Endothelial cell of umbilical vein (primary cell): ENCODE results near the gene ALOX12. TPM values are rescaled to one million over a fixed set of nuclear protein-coding genes. Genes with fewer than 3 reads are reported as not detected.

Source experiments
- BruUV-seq: library from RNA; stranded (reverse); fragments of 400-500 nt; replicated peaks from 2 replicates; lab custom pipeline; 2021; lab: Mats Ljungman, UMichigan
- CTCF ChIA-PET: fragments of 300-600, 350-600 bp; sonication (Branson Sonifier 250); formaldehyde crosslinking; loops from one replicate; lab custom pipeline; 2021; ENCODE audit warnings: antibody characterized with exemption, inconsistent platforms; lab: Charles Lee
- POLR2A ChIA-PET: fragments of 300-600, 350-600 bp; sonication (Branson Sonifier 250); formaldehyde crosslinking; loops from one replicate; lab custom pipeline; 2021; ENCODE audit warnings: antibody characterized with exemption, inconsistent platforms; lab: Charles Lee
- DNase-seq: peaks from one replicate; pipeline ENCODE4 v3.0.0-alpha.2; 2011; ENCODE audit warnings: low read depth, low spot score
- FAIRE-seq: peaks from 2 replicates; lab custom pipeline; 2011; peaks lifted over from hg19 to GRCh38; lab: Jason Lieb, UNC
- H2AFZ ChIP-seq: 2 replicates; pipeline ENCODE4 v1.6.0; 2012; ENCODE audit warnings: low read depth, low read length, control low read depth, inconsistent platforms
- H3K27ac ChIP-seq: 2 replicates; pipeline ENCODE4 v1.5.1; 2011; ENCODE audit warnings: low read depth, mild to moderate bottlenecking, control low read depth, low read length, moderate library complexity; ENCODE audit not compliant: insufficient read depth
- H3K27me3 ChIP-seq, 2 experiments: 2 replicates each; pipeline versions ENCODE4 v1.6.0 to v1.6.1; 2011; ENCODE audit warnings: low read length in 2 of 2, mixed read lengths in 1 of 2; ENCODE audit not compliant: control insufficient read depth in 2 of 2, insufficient read depth in 2 of 2
- H3K36me3 ChIP-seq, 2 experiments: 2 replicates in 1 of 2; 3 replicates in 1 of 2; pipeline ENCODE4 v1.5.1; 2011; ENCODE audit warnings: low read length in 2 of 2, mild to moderate bottlenecking in 1 of 2, moderate library complexity in 1 of 2; ENCODE audit not compliant: control insufficient read depth in 2 of 2, insufficient read depth in 2 of 2; ENCODE audit errors: extremely low read depth in 1 of 2
- H3K4me1 ChIP-seq: 3 replicates; pipeline ENCODE4 v1.5.1; 2011; ENCODE audit warnings: mild to moderate bottlenecking, low read length; ENCODE audit not compliant: control insufficient read depth, insufficient read depth; ENCODE audit errors: extremely low read depth
- H3K4me2 ChIP-seq: 2 replicates; pipeline ENCODE4 v1.6.1; 2011; ENCODE audit warnings: low read length, control low read depth, mixed read lengths; ENCODE audit not compliant: insufficient read depth
- H3K4me3 ChIP-seq, 3 experiments: fragments of 200-600 bp in 1 of 3; sonication (generic), shearing (Covaris generic) in 1 of 3; replicated peaks in 1 of 3; 2 replicates each; pipeline ENCODE4 v1.5.1; 2011 to 2016; ENCODE audit warnings: control low read depth in 3 of 3, low read length in 3 of 3, mild to moderate bottlenecking in 2 of 3, inconsistent platforms in 1 of 3, low read depth in 1 of 3, moderate library complexity in 1 of 3; ENCODE audit not compliant: insufficient read depth in 1 of 3
- H3K79me2 ChIP-seq: 2 replicates; pipeline ENCODE4 v1.6.0; 2012; ENCODE audit warnings: low read length, inconsistent platforms; ENCODE audit not compliant: control insufficient read depth, insufficient read depth
- H3K9ac ChIP-seq: replicated peaks from 2 replicates; pipeline ENCODE3; 2011; ENCODE audit warnings: low read length, control low read depth; ENCODE audit not compliant: insufficient read depth; ENCODE audit errors: extremely low read depth
- H3K9me1 ChIP-seq: replicated peaks from 3 replicates; pipeline ENCODE4 v1.6.0; 2011; ENCODE audit warnings: mild to moderate bottlenecking, low read length; ENCODE audit not compliant: control insufficient read depth, insufficient read depth; ENCODE audit errors: extremely low read depth
- H3K9me3 ChIP-seq: replicated peaks from 2 replicates; pipeline ENCODE4 v1.5.1; 2012; ENCODE audit warnings: low read length, inconsistent platforms; ENCODE audit not compliant: control insufficient read depth, insufficient read depth
- H4K20me1 ChIP-seq: replicated peaks from 2 replicates; pipeline ENCODE3; 2011; ENCODE audit warnings: mild to moderate bottlenecking, low read length; ENCODE audit not compliant: control insufficient read depth, insufficient read depth; ENCODE audit errors: extremely low read depth
- EZH2 ChIP-seq: IDR thresholded peaks from 2 replicates; pipeline ENCODE4 v1.6.1; 2012; ENCODE audit warnings: borderline replicate concordance, low read depth, mild to moderate bottlenecking, moderate library complexity, low read length, inconsistent platforms; ENCODE audit not compliant: severe bottlenecking
- FOS ChIP-seq: IDR thresholded peaks from 2 replicates; pipeline ENCODE4 v1.6.1; 2011; ENCODE audit warnings: mild to moderate bottlenecking, low read length, moderate library complexity, borderline replicate concordance; ENCODE audit not compliant: insufficient read depth
- GATA2 ChIP-seq: IDR thresholded peaks from 2 replicates; pipeline ENCODE4 v1.7.0; 2011; ENCODE audit warnings: low read depth, mild to moderate bottlenecking, moderate library complexity, mixed read lengths, low read length; ENCODE audit not compliant: insufficient read length, insufficient read depth
- JUN ChIP-seq: IDR thresholded peaks from 2 replicates; pipeline ENCODE4 v1.6.1; 2011; ENCODE audit warnings: borderline replicate concordance, low read depth; ENCODE audit not compliant: insufficient read length, insufficient read depth
- MAX ChIP-seq: IDR thresholded peaks from 2 replicates; pipeline ENCODE4 v1.6.1; 2011; ENCODE audit not compliant: insufficient read depth, insufficient read length
- MYC ChIP-seq: IDR thresholded peaks from one replicate; pipeline ENCODE4 v1.6.1; 2011; ENCODE audit warnings: mild to moderate bottlenecking, low read depth, low read length
- POLR2A ChIP-seq: IDR thresholded peaks from 2 replicates; pipeline ENCODE4 v1.6.1; 2012; ENCODE audit warnings: low read depth, mild to moderate bottlenecking, control low read depth, low read length
- POLR2AphosphoS5 ChIP-seq: IDR thresholded peaks from 2 replicates; pipeline ENCODE4 v1.6.1; 2012; ENCODE audit warnings: low read depth, mild to moderate bottlenecking, control low read depth, low read length, moderate library complexity; ENCODE audit not compliant: insufficient read depth
- dilution Hi-C: fragments of 300-500 bp; cut with MboI; formaldehyde crosslinking; loops from one replicate; pipeline ENCODE4 v1.15.0; 2019; ENCODE audit warnings: low sequenced_read_pairs; ENCODE audit not compliant: extremely low pct_ligation_motif_present
- intact Hi-C: fragments of 100-400 bp; cut with micrococcal nuclease; formaldehyde crosslinking; loops from one replicate; pipeline ENCODE4 v1.10.0; 2022
- polyA plus RNA-seq, 4 experiments: library from polyadenylated mRNA; depleted of rRNA in 3 of 4; stranded (reverse) in 3 of 4; unstranded in 1 of 4; fragments of >200 nt; gene quantifications; 2 replicates each; pipeline versions ENCODE4 v1.2.1 to v1.2.3, GENCODE V29; 2011 to 2012; ENCODE audit warnings: missing spikeins in 1 of 4
- total RNA-seq: library from RNA; stranded (reverse); gene quantifications from 2 replicates; pipeline ENCODE4 v1.2.3, GENCODE V29; 2021
- TF ChIP-seq, protein P1 (sequence below), 2 donors: IDR thresholded peaks; 1 replicate in 1 of 2; 2 replicates in 1 of 2; pipeline ENCODE4 v1.5.1; 2011; ENCODE audit warnings: low read length in 2 of 2, mild to moderate bottlenecking in 2 of 2, moderate library complexity in 2 of 2, control low read depth in 1 of 2, inconsistent platforms in 1 of 2, low read depth in 1 of 2; ENCODE audit not compliant: insufficient read depth in 1 of 2; ENCODE audit errors: extremely low read depth in 1 of 2

The ALOX12 gene
- total and polyA plus RNA-seq, 2 donors (not counting 3 experiments of a cell fraction or from before 2014, with no cell fraction given) = not detected

GRCh38 chr17:7014261-7014994 lies 18.6 kb downstream of the ALOX12 start:
- Histone ChIP-seq H3K9me1 (no peaks in the 10 kb centered on the region), H3K9ac (peak overlapping the region; percentile 99), H3K36me3 (peaks cover 0 to 3% of the 10 kb centered on the region in 2 experiments), H3K4me3 (peak overlapping the region; percentile 32 to 99 (median 93)), H4K20me1 (no peaks in the 10 kb centered on the region), H3K79me2 (peaks cover 42% of the 10 kb centered on the region), H3K9me3 (no peaks in the 10 kb centered on the region), H3K27ac (peak overlapping the region; percentile 99), H2AFZ (no peak overlapping the region), H3K27me3 (no peaks in the 10 kb centered on the region), H3K4me1 (peaks cover 40% of the 10 kb centered on the region), H3K4me2 (peak overlapping the region; percentile 95)
- POLR2A ChIA-PET = interaction anchor here (0.6 to 1.0 kb wide), 2 partner anchors 9 to 12 kb away, joined by 5 to 6 read pairs; no protein-coding TSS in a partner anchor
- FAIRE-seq (peak; percentile 99), DNase-seq (peak; percentile 99)
- CTCF ChIA-PET = interaction anchor here (0.6 to 1.7 kb wide), 7 partner anchors 10 to 111 kb away, joined by 3 to 16 read pairs (median 3); partner anchors contain the start of gene SLC16A13
- intact Hi-C loops (loop anchor here (1.0 to 5.0 kb wide), 3 partner anchors 8 to 362 kb away; partner anchors contain the start of genes C17orf100 and MED31), dilution Hi-C loops (no loop called here)
- TF ChIP-seq POLR2A (peak; percentile 80), MYC (no peak), MAX (no peak), POLR2AphosphoS5 (peak; percentile 96), EZH2 (no peak), JUN (no peak), GATA2 (no peak), FOS (no peak)
- TF ChIP-seq, protein P1, sequence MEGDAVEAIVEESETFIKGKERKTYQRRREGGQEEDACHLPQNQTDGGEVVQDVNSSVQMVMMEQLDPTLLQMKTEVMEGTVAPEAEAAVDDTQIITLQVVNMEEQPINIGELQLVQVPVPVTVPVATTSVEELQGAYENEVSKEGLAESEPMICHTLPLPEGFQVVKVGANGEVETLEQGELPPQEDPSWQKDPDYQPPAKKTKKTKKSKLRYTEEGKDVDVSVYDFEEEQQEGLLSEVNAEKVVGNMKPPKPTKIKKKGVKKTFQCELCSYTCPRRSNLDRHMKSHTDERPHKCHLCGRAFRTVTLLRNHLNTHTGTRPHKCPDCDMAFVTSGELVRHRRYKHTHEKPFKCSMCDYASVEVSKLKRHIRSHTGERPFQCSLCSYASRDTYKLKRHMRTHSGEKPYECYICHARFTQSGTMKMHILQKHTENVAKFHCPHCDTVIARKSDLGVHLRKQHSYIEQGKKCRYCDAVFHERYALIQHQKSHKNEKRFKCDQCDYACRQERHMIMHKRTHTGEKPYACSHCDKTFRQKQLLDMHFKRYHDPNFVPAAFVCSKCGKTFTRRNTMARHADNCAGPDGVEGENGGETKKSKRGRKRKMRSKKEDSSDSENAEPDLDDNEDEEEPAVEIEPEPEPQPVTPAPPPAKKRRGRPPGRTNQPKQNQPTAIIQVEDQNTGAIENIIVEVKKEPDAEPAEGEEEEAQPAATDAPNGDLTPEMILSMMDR (IDR thresholded peaks at IDR 0.05; ENCODE audit: extremely low read depth in 1 of 2, insufficient read depth in 1 of 2, low read depth in 1 of 2, low read length in 2 of 2) = peak; percentile 53 to 71
- BruUV-seq = no TSS peak
